Activated CD8-positive, alpha-beta memory T cell treated with anti-CD3 and anti-CD28 coated beads for 4 hours (primary cell): ENCODE data around the gene HDHD5.

Experiments
- DNase-seq, 2 donors: peaks; one replicate each; pipeline ENCODE4 v3.0.0-alpha.2; 2020; ENCODE audit warnings: low read depth in 2 of 2

HDHD5 gene

DNA sequence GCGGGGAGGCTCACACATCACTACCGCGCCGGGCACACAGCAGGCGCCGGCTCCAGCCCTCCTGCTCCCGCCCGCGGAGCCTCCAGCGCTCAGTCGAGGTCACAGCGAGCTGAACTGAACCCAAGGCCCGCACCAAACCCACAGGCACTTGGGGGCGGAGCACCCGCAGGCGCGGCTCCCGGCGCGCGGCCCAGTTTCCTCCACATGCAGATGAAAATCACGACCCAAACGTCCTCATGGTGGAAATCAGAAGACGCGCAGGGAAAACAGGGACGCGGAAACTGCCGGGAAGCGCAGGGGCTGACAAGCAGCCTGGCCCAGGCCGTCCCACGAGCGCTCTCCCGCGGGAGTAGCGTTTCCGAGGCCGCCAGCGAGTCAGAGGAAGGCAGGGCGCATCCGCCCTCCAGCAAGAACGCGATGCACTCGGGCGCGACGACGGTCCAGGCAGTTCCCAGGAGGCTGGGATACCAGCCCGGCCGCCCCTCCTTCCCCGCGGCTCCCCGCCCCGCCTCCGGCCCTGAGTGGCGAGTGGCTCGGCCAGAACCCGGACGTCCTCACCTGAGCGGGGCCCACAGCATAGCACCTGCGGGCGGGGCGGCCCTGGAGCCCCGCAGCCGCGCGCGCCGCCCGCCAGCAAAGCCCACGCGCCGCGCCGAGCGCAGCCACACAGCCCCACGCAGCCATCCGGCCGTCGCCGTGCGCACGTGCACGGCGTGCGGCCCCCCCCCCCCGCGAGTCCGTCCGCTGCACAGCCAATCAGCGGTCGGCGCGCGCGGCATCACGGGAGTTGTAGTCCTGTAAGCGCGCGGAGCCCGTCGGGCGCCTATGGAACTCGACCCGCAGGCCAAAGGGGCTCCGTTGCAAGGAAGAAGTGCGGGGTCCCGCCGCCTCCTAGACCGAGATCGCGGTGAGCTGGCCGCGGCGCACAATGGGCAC is at the start of gene HDHD5:
Gene HDHD5, minus strand, starts transcription at position 710 of the 936 bp plus-strand sequence. Its CDS starts 26 bp downstream, at position 684.
- DNase-seq: peak; percentile 81 to 86

DNA sequence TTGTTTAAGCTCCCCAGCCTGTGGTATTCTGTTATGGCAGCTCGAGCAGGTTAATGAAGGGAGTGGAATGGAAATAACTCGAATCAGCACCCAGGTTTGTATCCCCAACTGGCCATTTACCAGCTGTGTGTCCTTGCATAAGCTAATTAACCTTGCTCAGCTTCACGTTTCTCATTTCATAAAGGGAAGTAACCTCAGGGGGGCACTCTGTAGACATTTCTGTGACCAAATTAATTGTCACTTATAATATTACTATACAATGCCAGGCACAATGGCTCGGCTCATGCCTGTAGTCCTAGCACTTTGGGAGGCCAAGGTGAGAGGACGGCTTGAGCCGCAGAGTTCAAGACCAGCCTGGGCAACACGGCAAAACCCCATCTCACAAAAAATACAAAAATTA is 46.4 kb upstream of the HDHD5 start:
- no peak for DNase-seq

DNA sequence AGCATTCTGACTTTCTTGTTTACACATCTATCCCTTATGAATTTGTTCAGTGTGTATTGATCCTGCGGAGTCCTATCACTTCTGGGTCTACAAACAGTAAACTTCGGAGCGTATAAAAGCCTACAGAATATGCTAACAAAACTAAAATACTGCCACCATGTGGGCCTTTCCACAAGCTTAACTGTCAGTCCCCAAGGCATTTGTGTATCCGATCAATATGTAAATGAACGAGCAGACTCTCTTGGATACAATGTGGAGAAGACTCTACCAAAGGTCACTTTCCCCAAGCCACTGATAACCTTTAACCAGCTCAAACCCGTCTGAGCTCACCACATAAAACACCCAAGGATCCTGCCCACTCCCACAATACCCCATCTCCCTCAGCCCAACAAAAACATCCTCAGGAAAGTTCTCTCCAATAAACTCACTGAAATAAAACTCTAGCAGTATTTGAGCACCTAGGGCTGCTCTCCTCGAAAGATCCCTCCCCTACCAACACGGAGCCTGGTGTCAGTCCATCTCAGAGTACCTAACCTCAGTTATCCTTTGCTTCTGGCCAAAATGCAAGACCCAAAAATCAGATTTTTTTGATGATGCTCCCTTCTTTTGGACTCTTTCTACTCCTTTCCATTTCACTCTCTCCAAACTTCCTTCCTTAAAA is 42.3 kb upstream of the HDHD5 start:
- DNase-seq: no peak

DNA sequence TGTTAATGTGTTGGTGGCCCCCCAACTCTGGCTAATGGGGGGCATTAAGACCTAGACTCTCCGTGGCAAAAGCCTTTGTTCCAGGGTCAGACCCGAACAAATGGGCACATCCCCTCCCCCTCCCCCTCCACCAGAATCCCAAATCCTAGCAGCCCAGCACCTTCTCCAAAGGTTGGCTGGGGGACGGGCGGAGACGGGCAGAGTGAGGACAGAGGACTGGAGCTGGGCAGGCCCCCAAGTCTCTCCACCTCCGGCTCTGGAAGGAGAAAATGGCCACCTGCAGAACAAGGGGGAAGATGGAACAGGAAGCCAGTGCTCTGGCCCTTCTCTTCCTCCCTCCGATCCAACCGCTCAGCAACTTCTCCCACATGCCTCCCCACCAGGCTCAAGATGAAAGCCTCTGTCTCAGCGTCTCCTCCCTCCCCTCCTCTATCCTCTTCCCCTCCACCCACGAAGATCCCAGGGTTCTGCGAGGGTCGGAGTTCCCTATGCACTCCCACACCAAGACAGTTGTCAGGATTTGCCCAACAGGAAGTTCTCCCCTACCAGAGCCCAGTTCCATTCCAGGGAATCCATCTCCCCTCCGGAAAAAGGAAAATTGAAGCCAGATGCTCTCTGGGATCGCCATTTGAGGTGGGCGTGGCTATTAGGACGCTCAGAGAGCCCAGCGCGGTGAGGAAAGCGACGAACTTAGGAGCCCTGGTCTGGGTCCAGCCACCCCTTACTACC is 40.1 kb upstream of the HDHD5 start:
- DNase-seq: no peak

DNA sequence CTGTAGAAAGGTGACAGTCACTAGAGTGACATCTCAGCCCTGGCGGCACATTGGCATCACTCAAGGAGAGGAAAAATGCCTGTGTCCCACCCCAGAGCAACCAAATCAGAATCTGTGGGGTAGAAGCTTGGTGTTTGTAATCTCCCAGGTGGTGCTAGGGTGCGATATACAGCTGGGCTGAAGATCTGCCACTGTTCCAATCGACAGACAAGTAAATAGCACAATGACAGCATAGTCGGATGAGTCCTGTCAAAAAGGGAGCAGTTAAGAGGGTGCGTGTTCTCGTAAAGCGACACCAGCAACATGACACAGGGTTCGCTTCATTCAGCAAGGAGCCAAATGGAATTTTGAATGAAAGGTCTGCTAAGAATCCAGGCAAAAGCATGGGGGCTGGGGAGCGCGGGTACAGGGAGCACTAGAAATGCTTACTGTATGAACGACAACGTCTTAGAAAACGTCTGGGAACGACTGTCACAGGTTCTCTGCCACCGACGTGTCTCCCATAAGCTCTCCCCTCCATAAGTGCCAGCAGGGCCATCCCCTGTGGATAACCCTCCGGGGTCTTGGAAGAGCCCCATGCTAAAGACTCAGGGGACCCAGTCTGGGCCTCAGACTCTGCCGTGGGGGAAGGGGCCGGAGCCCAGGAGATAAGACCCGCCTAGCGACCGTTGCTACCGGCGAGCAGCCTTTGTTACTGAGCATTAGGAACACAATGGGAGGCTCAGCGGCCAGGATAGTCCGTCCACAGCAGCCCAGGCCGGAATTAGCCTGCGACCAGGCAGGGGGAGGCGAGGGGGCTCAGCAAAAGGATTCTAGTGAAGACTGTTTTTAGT is 39.3 kb upstream of the HDHD5 start:
- no peak for DNase-seq

DNA sequence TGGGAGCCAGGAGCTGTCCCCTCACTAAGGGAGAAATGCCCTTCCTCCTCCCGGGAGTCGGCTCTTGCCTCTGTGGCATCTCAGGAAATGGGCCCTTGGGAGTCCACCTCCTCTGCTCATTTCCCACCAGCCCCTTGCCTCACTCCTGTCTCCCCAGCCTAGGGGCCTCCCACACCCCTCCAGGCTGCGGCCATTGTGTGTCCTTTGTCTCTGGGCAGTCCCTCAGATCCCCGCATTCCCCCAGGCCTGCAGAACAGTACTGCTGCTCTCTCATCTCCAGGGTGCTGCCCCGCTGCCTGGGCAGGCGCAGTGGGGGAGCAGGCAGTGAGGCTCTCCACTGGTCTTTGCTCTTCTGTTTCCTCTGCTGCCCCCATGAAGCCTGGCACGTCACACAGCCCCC is 35.1 kb upstream of the HDHD5 start:
- no peak for DNase-seq

DNA sequence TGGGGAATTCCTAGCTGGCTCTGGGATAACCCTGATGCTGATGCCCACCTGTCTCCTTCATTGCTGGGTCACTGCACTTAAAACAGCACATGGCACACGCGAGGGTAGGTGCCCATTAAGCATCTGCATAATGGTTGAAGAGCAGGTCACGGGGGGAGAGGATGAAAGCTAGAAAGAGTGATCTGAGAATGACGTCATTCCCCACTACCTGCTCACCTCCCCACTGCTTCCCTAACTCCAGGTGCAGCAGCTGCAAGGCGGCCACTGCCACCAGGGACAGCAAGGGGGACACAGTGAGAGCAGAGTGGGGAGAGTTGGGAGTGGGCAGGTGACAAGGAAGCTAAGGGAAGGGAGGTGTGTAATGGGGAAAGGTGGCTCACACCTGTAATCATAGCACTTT is 33.1 kb upstream of the HDHD5 start:
- DNase-seq: no peak

DNA sequence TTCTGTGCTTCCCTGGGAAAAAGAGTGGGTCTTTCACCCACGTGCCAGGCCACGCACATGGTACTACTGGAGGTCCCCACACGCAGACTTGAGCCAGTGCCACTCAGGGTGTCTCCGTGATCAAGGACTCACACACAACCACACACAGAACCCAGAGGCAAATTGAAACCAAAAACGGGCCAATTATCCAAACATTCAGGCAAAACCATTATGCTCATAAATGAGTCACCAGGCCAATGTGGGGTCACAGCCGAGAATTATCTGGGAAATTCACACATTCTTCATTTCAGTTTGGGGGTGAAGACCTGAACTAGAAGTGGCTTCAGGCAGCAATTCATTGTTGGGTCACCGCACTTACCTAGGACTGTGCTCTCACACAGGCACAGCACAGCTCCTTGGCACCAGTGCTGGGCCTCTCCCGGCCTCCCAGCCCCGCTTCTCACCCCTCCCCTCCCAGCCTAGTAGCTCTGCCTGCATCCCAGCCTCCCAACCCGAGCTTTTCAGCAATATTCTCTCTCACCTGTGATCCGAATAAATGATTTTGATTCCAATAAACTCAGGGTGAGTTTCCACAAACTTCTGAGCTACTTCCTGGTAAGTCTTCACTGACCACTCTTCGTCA is 32.2 kb upstream of the HDHD5 start:
- no peak for DNase-seq

DNA sequence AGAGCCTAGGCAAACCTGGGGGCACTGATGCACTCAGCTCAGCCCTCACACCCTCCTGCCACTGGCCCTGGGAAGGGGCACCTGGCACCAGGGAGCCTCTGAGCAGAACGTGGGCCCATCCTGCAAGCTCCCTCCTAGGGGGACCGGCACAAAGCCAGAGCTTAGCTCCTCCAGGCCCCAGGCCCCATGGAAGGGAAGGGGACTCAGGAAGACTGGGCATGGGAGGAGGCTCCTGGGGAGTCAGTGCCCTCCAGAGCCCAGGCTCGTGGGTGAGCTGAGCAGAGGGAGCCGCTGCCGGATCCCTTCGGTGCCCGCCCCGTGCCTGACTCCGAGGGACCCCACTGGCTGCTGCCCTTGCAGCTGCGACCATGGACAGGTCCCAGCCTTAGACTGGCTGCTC is 31.6 kb upstream of the HDHD5 start:
- no peak for DNase-seq

DNA sequence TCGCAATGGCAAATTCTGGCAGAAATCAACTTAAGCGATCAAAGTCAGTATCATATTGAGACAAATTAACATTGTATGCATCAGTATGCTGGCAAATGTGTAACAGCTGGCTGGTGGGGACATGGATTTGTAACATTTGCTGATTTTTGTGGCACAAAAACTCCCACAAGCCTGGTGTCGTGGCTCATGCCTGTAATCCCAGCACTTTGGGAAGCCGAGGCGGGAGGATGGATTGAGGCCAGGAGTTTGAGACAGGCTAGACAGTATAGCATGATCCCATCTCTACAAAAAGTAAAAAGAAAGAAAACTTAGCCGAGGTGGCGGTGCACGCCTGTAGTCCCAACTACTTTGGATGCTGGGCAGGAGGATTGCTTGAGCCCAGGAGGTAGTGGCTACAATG is 17.6 kb upstream of the HDHD5 start:
- no peak for DNase-seq

DNA sequence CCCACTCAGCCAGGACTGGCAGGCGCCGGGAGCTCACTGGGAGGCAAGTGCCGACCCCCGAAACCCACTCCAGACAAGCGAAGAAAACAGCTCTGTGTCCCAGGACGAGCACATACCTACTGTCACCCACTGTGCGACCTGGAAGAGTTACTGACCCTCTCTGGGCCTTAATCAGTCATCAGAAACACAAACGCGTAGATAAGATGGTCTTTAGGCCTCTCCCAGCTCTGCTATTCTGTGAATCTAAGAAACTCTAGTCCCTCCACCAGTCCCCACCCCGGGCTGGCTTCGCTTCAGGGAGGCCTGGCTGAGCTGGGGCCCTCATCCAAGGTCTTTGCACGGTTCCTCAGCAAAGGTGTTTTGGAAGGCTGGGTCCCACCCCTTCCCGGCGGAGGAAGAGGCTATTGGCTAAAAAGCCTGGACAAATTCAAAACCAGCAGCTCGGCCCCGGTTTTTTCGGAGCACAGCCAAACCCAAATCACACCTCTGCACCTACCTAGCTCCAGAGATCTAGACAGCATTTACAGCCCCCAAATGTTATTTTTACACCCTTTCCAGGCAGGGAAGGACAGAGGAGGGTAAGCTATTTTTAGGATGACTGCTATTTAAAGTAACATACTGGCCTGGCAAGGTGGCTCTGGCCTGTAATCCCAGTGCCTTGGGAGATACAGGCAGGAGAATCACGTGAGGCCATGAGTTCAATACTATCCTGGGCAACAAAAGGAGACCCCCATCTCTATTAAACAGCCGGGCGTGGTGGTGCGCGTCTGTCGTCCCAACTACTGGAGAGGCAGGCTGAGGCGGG is 13.2 kb upstream of the HDHD5 start:
- no peak for DNase-seq

DNA sequence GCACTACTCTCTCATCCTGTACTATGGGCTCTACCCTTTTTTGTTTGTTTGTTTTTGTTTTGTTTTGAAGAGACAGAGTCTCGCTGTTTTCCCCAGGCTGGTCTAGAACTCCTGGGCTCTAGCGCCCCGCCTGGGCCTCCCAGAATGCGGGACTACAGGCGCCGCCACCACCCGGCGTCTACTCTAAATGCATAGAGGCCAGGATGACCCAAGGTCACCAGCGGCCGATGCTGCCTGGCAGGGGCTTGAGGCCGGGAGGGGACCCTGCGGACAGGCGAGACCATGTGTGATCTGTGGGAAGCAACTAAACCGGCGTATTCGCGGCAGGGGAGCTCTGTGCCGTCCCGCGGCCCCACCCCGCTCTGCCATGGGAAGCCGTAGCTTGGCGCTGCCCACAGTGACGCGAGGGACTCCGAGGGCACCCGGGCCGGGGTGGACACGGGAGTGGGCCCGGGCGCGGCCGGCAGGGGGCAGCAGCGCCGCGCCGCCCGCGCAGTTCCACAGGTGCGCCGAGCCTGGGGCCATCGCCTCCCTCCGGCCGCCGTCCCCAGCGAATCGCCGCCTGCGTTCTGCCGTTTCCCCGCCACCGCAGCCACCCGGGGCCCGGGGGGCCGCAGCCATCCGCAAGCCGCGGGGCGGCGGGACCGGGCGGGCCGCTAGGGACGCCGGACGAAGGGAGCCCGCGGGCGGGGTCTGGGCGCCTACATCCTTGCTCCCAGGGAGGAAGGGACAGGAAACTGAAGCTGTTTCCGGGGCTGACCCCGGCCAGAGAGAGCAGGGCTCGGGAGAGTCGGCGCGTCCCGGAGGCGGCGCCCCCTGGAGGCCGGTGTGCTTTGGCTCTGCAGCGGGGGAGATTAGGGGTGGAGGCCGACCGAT is 12.3 kb upstream of the HDHD5 start:
- peak; percentile 51 to 65 for DNase-seq

DNA sequence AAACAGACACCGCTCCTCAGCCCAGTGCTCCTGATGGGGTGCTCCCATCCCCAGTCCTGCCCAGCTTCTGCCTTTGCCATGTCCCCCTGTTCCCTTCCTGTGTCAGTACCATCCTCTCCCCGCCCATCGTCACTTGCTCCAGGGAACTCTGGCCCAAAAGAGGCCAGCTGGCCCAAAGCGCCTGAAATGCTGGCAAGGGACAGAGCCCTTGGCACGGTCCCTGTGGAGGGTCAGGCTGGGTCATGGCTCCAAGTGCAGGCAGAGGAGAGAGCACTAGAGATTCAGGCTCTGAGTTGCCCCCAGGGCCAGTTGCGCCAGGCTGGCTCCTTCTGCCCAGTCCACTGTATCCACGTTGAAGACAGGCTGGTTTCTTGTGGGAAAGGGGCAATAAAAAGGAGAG is 8.4 kb upstream of the HDHD5 start:
- no peak for DNase-seq

DNA sequence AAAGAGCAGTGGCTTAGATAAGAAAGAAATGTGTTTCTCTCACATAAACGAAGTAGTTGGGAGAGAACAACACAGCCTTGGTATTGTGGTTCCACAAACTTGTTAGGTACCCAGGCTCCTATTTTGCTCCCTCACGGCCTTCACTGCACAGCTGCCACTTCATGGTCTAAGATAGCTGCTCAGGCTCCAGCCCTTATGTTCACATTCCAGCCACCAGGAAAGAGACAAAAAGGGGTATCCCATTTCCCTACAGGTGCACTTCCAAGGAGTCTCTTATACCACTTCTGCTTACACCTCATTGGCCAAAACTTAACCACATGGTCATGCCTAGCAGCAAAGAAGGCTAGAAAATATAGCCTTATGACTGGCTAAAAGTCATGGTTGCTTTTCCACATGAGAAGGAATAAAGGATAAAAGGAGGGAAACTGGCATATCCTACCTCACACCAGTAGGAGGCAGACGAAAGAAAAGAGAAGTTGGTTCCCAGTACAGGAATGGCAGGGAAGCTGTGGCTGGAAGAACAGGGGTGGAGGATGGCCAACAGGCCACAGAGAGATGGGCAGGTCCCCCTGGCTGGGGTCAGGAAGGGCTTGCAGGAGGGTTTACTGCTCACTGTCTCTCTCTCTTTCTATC is 5.4 kb upstream of the HDHD5 start:
- no peak for DNase-seq

DNA sequence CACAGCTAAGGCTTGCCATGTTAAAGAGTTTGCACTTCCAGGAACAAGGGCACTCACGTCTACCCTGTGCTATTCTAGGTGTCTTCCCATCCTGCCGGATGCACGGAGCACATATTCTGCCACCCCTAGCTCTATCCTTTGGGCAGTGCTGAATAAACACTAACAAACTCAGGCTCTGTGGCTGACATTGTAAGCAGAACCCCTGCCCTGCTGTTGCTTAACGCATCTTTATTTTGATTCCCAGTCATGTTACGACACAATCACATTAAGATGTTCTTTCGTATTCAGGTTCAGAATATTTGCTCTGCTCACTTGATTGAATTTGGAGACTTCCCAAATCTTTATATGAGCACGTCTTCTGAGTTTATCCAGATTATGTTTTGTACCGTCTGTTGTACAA is 3.7 kb upstream of the HDHD5 start:
- no peak for DNase-seq

DNA sequence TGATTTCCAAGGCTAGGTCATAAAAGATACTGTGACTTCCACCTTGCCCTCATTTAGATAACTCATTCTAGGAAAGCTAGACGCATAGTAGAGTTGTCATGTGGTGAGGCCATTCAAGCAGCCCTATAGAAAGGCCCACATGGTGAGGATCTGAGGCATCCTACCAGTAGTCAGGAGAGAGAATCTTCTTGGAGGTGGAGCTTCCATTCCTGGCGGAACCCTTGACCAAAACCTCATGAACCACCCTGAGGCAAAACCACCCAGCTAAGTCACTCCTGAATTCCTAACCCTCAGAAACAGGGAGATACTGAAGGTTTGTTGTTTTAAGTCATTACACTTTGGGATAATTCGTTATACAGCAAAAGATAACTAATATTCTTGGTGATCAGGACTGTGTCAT is 2.9 kb upstream of the HDHD5 start:
- DNase-seq: no peak

DNA sequence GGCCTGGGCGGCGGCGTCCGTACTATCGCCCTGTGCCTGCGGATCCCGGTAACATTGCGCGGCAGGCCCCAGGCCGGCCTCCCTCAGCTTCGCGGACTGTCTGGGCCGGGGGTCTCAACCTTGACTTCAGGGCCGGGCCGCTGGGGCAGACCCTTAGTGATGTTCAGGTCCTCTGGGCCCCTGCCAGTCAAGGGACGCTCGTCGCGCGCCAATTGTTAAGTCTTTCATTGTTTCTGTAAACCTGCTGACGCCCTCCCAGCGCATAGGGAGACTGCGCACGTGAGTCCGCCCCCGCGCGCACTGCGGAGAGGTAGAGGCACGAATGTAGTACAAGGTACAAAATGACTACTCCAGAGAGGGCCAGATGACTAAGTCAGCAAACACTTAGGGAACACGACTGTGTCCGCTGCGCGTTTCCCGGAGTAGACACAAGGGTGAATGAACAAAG is 451 bp upstream of the HDHD5 start:
- DNase-seq: peak; percentile 25 to 30

DNA sequence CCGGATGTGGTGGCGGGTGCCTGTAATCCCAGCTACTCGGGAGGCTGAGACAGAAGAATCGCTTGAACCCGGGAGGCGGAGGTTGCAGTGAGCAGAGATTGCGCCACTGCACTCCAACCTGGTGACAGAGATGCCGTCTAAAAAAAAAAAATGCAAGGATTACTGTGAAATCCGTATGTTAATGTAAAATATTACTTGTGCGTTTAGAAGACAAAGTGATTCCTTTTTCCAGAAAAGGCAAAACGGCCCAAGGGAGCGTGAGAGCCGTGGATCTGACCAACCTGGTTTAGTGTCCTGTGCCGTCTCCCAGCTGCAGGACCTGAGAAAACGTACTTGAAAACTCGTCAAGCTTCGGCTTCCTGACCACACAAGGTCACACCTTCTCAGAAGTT is 905 bp downstream of the HDHD5 start:
- no peak for DNase-seq

DNA sequence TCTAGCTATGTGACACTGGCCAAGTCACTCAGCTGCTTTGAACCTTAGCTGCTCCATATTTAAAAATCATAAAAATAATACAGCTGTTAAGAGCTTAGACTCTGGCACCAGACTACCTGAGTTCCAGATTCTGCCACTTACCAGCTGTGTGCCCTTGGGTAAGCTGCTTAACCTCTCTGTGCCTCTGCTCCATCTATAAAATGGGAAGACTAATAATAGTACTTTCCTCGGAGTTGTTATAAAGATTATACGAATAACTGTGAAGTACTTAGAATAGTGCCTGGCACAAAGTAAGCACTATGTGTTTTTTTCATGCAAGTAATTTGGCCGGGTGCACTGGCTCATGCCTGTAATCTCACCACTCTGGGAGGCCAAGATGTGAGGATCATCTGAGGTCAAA is 1.4 kb downstream of the HDHD5 start:
- no peak for DNase-seq
